ENCODE measurements around the gene MID1.

- TF ChIP-seq CTCF (IDR thresholded peaks at IDR 0.05): no peak
- TF ChIP-seq POLR2A (IDR thresholded peaks at IDR 0.05): no peak
Measured at GRCh38 chrX:10536744-10537143, 83.6 kb downstream of the MID1 start.

Data from Peyer's patch (tissue), 4 donors.